SU-DHL-6 (cell line): ENCODE data around the gene DRC3.
"Not testable (repeated sequence)": the region's sequence is repeated elsewhere in the genome, so short reads cannot be mapped to it uniquely, and the experiment has no call there.

Experiments used
- H2AFZ ChIP-seq: fragments of 200-600 bp; sonication (generic); 2 replicates; pipeline ENCODE4 v1.6.1; 2014; ENCODE audit warnings: low read depth, mild to moderate bottlenecking, moderate library complexity, mixed read lengths, antibody characterized with exemption, low read length; ENCODE audit not compliant: severe bottlenecking
- H3F3A ChIP-seq: fragments of 200-600 bp; shearing (Covaris generic); 2 replicates; pipeline ENCODE4 v1.6.0; 2016; ENCODE audit warnings: antibody characterized with exemption, mild to moderate bottlenecking; ENCODE audit not compliant: insufficient read depth
- H3K27ac ChIP-seq: fragments of 200-600 bp; sonication (generic); 2 replicates; pipeline ENCODE4 v1.5.1; 2016; ENCODE audit warnings: low read depth, mild to moderate bottlenecking, low read length, moderate library complexity, mixed read lengths
- H3K27me3 ChIP-seq: fragments of 200-600 bp; sonication (generic), shearing (Covaris generic); 2 replicates; pipeline ENCODE4 v1.6.0; 2014; ENCODE audit warnings: mild to moderate bottlenecking, low read length
- H3K36me3 ChIP-seq: fragments of 200-600 bp; sonication (generic); 2 replicates; pipeline ENCODE4 v1.6.1; 2014; ENCODE audit warnings: mild to moderate bottlenecking, low read length, mixed read lengths
- H3K4me2 ChIP-seq: fragments of 300-600, 200-600 bp; shearing (Covaris generic), sonication (generic); 2 replicates; pipeline ENCODE4 v1.6.0; 2014; ENCODE audit warnings: low read length, low read depth, mild to moderate bottlenecking; ENCODE audit not compliant: poor library complexity, severe bottlenecking
- H3K4me3 ChIP-seq: fragments of 200-600 bp; sonication (generic); 2 replicates; pipeline ENCODE4 v1.5.1; 2014; ENCODE audit warnings: antibody characterized with exemption, low read length, mild to moderate bottlenecking, mixed read lengths; ENCODE audit not compliant: insufficient read depth, poor library complexity, severe bottlenecking
- H3K79me2 ChIP-seq: fragments of 200-600 bp; sonication (generic); 2 replicates; pipeline ENCODE4 v1.6.1; 2014; ENCODE audit warnings: mild to moderate bottlenecking, low read length, moderate library complexity; ENCODE audit not compliant: insufficient read depth
- H3K9ac ChIP-seq: fragments of 200-600 bp; sonication (generic); 2 replicates; pipeline ENCODE4 v1.7.0; 2014; ENCODE audit warnings: mild to moderate bottlenecking, low read length
- H3K9me2 ChIP-seq: fragments of 200-600 bp; sonication (generic); replicated peaks from 2 replicates; pipeline ENCODE4 v1.6.1; 2014; ENCODE audit warnings: low read length; ENCODE audit not compliant: insufficient read depth
- H3K9me3 ChIP-seq: fragments of 200-600 bp; sonication (generic); 2 replicates; pipeline ENCODE4 v1.6.1; 2014; ENCODE audit warnings: low read length, mixed read lengths; ENCODE audit not compliant: insufficient read depth
- H4K20me1 ChIP-seq: fragments of 200-600 bp; sonication (generic); 2 replicates; pipeline ENCODE4 v1.6.1; 2014; ENCODE audit warnings: low read depth, mild to moderate bottlenecking, antibody characterized with exemption, low read length, moderate library complexity, mixed read lengths
- EZH2phosphoT487 ChIP-seq: fragments of 200-600 bp; sonication (generic), shearing (Covaris generic); conservative IDR thresholded peaks from 2 replicates; pipeline ENCODE4 v1.6.1; 2018; ENCODE audit warnings: mild to moderate bottlenecking, antibody characterized with exemption, low read length, moderate library complexity, mixed read lengths
- TF ChIP-seq, protein P1 (sequence below): fragments of 200-600 bp; sonication (generic); IDR thresholded peaks from one replicate; pipeline ENCODE4 v1.5.1; 2017; ENCODE audit warnings: antibody characterized with exemption, mild to moderate bottlenecking, low read length, moderate library complexity; ENCODE audit not compliant: insufficient read depth, poor library complexity, severe bottlenecking

DRC3 gene

DNA sequence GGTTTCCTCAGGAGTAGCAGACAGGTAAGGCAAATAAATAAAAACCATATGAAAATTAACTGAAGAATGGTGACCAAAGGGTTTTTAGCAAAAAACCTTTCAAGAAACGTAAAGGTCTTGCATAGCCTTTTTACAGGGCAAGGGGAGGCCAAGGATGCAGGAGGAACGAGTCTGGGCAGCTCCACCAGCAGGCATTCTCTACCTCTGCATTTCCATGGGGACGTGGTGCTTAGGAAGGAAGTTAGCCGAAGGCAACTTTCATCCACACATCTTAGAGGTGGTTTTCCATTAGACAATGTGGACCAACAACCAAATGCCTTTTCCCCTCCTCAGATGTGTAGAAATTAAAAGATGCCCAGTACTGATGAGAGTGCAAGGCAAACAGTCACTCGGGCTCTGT, 21.1 kb upstream of the DRC3 start:
- TF ChIP-seq, protein P1, sequence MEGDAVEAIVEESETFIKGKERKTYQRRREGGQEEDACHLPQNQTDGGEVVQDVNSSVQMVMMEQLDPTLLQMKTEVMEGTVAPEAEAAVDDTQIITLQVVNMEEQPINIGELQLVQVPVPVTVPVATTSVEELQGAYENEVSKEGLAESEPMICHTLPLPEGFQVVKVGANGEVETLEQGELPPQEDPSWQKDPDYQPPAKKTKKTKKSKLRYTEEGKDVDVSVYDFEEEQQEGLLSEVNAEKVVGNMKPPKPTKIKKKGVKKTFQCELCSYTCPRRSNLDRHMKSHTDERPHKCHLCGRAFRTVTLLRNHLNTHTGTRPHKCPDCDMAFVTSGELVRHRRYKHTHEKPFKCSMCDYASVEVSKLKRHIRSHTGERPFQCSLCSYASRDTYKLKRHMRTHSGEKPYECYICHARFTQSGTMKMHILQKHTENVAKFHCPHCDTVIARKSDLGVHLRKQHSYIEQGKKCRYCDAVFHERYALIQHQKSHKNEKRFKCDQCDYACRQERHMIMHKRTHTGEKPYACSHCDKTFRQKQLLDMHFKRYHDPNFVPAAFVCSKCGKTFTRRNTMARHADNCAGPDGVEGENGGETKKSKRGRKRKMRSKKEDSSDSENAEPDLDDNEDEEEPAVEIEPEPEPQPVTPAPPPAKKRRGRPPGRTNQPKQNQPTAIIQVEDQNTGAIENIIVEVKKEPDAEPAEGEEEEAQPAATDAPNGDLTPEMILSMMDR: no peak
- no peak for TF ChIP-seq EZH2phosphoT487
- Histone ChIP-seq H3K36me3 (no peaks in the 10 kb centered on the region), H3K4me2 (no peak overlapping the region), H3K9me2 (no peaks in the 10 kb centered on the region), H2AFZ (no peak overlapping the region), H3K9me3 (no peaks in the 10 kb centered on the region), H3K79me2 (no peaks in the 10 kb centered on the region), H3K4me3 (no peak overlapping the region), H3K27me3 (no peaks in the 10 kb centered on the region), H4K20me1 (no peaks in the 10 kb centered on the region), H3F3A (no peaks in the 10 kb centered on the region), H3K9ac (no peak overlapping the region), H3K27ac (no peak overlapping the region)

DNA sequence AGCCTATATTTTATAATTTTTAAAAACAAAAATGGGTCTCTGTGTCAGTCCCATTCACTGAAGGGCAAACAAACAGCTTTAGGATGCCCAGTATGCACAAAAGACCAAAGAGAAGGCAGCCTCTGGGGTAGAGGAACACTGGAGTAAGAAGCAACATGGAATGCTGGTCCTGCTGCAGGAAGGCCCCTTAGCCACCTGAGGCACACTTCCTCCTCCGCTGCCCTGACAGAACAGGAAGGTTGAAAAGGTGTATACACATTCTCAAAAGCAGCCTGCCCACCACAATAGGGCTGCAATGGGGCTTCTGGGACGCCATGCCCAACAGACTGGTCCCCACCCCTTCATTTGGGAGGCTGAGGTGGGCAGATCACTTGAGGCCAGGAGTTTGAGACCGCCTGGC, 20.0 kb upstream of the DRC3 start:
- no peak overlapping the region for H3K9ac ChIP-seq
- no peaks in the 10 kb centered on the region for H3K36me3 ChIP-seq
- H3K9me2 ChIP-seq: no peaks in the 10 kb centered on the region
- no peak overlapping the region for H3K27ac ChIP-seq
- H4K20me1 ChIP-seq: no peaks in the 10 kb centered on the region
- H3K79me2 ChIP-seq: no peaks in the 10 kb centered on the region
- H3K9me3 ChIP-seq: no peaks in the 10 kb centered on the region
- no peaks in the 10 kb centered on the region for H3F3A ChIP-seq
- H3K27me3 ChIP-seq: no peaks in the 10 kb centered on the region
- TF ChIP-seq, protein P1: no peak
- TF ChIP-seq EZH2phosphoT487: no peak
- H3K4me3 ChIP-seq: no peak overlapping the region
- H3K4me2 ChIP-seq: no peak overlapping the region
- no peak overlapping the region for H2AFZ ChIP-seq

DNA sequence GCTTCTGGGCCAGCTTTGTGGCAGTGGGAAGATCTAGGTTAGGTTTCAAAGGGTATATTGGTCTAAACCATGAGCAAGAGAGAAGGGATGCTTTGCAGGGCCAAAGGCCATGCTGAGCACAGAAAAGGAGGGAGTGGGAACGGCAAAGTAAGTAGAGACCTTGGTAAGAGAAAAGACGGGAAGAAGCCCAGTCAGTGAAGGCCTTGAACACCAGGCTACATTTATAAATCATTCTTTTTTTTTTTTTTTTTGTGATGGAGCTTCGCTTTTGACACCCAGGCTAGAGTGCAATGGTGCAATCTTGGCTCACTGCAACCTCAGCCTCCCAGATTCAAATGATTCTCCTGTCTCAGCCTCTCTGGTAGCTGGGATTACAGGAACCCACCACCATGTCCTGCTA, 18.6 kb upstream of the DRC3 start:
- Histone ChIP-seq H3K4me3 (no peak overlapping the region), H3K27me3 (no peaks in the 10 kb centered on the region), H3K79me2 (no peaks in the 10 kb centered on the region), H3K9me2 (no peaks in the 10 kb centered on the region), H3K9ac (no peak overlapping the region), H2AFZ (no peak overlapping the region), H3F3A (no peaks in the 10 kb centered on the region), H3K9me3 (no peaks in the 10 kb centered on the region), H3K27ac (no peak overlapping the region), H4K20me1 (no peaks in the 10 kb centered on the region), H3K36me3 (no peaks in the 10 kb centered on the region), H3K4me2 (no peak overlapping the region)
- TF ChIP-seq, protein P1: no peak
- TF ChIP-seq EZH2phosphoT487: no peak

DNA sequence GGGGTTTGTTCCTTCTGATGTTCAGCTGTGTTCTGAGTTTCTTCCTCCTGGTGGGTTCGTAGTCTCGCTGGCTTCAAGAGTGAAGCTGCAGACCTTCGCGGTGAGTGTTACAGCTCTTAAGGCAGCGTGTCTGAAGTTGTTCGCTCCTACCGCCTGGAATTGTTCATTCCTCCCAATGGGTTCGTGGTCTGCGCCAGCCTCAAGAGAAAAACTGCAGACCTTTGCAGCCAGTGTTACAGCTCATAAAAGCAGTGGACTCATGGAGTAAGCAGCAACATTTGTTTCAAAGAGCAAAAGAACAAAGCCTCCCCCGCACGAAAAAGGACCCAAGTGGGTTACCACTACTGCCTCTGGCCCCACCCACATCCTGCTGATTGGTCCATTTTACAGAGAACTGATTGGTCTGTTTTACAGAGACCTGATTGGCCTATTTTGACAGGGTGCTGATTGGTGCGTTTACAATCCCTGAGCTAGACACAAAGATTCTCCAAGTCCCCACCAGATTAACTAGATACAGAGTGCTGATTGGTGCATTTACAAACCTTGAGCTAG, 16.8 kb upstream of the DRC3 start:
- not testable (repeated sequence) for H3K9me2 ChIP-seq, H3K9me3 ChIP-seq, H3K27me3 ChIP-seq, H2AFZ ChIP-seq, H4K20me1 ChIP-seq, H3K4me2 ChIP-seq, H3K27ac ChIP-seq, H3K79me2 ChIP-seq, H3K9ac ChIP-seq, H3F3A ChIP-seq, H3K36me3 ChIP-seq, H3K4me3 ChIP-seq
